Measurements from ENCODE around the gene ELL2. TPM values are rescaled to one million over a fixed set of nuclear protein-coding genes. Genes with fewer than 3 reads are reported as not detected.
"Not testable (repeated sequence)": the region's sequence is repeated elsewhere in the genome, so short reads cannot be mapped to it uniquely, and the experiment has no call there.

Gene ELL2
- total RNA-seq, 1 experiment from 2014 or later, result 0.54 TPM

DNA sequence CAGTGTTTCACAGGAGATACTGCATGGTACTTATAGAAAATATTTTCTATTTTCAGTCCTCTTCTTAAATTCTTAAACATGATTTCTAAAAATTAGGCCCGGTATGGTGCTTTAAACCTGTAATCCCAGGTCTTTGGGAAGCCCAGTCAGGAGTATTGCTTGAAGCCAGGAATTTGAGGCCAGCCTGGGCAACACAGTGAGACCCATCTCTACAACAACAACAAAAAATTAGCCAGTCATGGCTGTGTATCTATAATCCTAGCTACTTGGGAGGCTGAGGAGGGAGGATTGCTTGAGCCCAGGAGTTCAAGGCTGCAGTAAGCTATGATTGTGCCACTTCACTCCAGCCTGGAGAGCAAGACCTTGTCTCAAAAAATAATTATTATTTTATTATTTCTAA, 23.3 kb downstream of the ELL2 start:
- in situ Hi-C loops (cut with HindIII; ENCODE audit: low sequenced_read_pairs), result no loop called here

GRCh38 chr5:95937607-95938152, 24.0 kb downstream of the ELL2 start:
- in situ Hi-C loops (cut with HindIII; ENCODE audit: low sequenced_read_pairs), result no loop called here
- DNase-seq (ENCODE audit: low spot score), result no peak

More for the DNA sequence above, 23.3 kb downstream of the ELL2 start:
- DNase-seq (ENCODE audit: low spot score), result no peak

- DNase-seq (ENCODE audit: low spot score), result no peak
- in situ Hi-C loops (cut with HindIII; ENCODE audit: low sequenced_read_pairs), result no loop called here
These were observed 24.7 kb downstream of the ELL2 start for GRCh38 chr5:95936812-95937397.

DNA sequence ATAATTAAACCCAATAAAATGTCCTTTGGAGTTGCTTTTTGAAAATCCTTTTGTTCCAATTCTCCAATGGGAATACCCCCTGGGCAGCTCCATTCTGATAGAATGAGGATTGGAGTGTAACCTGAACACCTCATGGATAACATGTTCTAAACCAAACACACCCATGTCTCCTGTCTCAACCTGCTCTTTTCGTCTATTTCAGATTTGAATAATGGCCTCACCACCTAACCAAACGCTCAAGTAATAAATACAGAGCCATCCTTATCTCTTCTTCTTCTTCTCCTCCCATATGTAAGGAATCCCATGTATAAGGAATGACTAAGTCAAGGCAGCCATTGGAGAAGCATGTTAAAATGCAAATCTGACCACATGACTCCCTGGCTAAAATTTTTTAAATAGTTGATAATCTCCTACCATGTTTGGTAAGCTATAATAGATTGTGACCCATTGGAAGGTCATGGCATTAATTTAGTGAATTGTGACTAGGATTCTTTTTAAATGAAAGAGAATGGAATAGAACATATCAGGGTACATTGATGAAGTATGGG, 26.0 kb downstream of the ELL2 start:
- no peak for DNase-seq (ENCODE audit: low spot score)
- in situ Hi-C loops (cut with HindIII; ENCODE audit: low sequenced_read_pairs), result no loop called here

GRCh38 chr5:95934207-95934804, 27.3 kb downstream of the ELL2 start:
- in situ Hi-C loops (cut with HindIII; ENCODE audit: low sequenced_read_pairs), result no loop called here
- DNase-seq (ENCODE audit: low spot score), result no peak

- in situ Hi-C loops (cut with HindIII; ENCODE audit: low sequenced_read_pairs), result no loop called here
These were observed 28.7 kb downstream of the ELL2 start for GRCh38 chr5:95932941-95933340.

GRCh38 chr5:95931079-95931833, 30.4 kb downstream of the ELL2 start:
- in situ Hi-C loops (cut with HindIII; ENCODE audit: low sequenced_read_pairs), result no loop called here
- no peak for DNase-seq (ENCODE audit: low spot score)

More at GRCh38 chr5:95932941-95933340, 28.7 kb downstream of the ELL2 start:
- no peak for DNase-seq (ENCODE audit: low spot score)

DNA sequence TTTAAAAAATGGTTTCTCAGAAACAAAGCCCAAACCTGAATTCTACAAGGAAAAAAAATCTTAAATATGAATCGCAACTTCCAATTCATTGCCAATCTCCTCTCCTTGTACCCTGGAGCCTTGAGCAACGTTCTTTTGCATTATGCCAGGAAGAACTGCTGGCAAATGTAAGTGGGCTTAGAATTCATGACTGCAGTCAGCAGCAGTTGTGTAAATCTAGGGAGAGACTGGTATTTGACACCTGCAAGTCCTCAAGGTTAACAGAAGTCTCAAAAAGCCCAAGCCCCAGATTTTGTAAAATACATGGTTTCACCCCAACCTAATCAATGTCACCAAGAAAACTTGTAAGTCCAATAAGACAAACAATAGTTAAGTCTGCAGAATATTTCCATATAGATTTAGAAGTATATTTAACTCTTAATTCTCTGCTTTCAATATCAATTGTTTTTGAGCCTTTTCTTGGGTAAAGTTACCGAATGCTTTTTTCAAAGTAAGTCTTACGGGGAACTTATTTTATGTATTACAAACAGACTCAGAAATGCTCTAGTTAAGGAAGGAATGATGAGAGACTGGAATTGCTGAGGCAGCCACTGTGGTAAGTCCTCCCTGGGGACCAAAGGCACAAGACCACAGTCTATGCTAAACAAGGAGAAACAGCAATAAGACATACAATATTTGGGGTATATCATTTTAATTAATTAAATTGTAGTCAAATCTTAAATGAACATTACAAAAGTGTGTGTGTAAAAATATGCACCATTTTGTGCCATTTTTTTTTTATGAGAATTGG, 31.3 kb downstream of the ELL2 start:
- in situ Hi-C loops (cut with HindIII; ENCODE audit: low sequenced_read_pairs), result no loop called here
- DNase-seq (ENCODE audit: low spot score), result no peak

- in situ Hi-C loops (cut with HindIII; ENCODE audit: low sequenced_read_pairs), result no loop called here
These were observed 32.9 kb downstream of the ELL2 start for GRCh38 chr5:95928724-95929253.

GRCh38 chr5:95927927-95928723, 33.5 kb downstream of the ELL2 start:
- in situ Hi-C loops (cut with HindIII; ENCODE audit: low sequenced_read_pairs), result no loop called here
- DNase-seq (ENCODE audit: low spot score), result no peak

More at GRCh38 chr5:95928724-95929253, 32.9 kb downstream of the ELL2 start:
- DNase-seq (ENCODE audit: low spot score), result no peak

- in situ Hi-C loops (cut with HindIII; ENCODE audit: low sequenced_read_pairs), result not testable (repeated sequence)
These were observed 34.4 kb downstream of the ELL2 start for GRCh38 chr5:95927300-95927699.

GRCh38 chr5:95925939-95926338, 35.7 kb downstream of the ELL2 start:
- DNase-seq (ENCODE audit: low spot score), result no peak
- in situ Hi-C loops (cut with HindIII; ENCODE audit: low sequenced_read_pairs), result no loop called here

More at GRCh38 chr5:95927300-95927699, 34.4 kb downstream of the ELL2 start:
- not testable (repeated sequence) for DNase-seq (ENCODE audit: low spot score)

DNA sequence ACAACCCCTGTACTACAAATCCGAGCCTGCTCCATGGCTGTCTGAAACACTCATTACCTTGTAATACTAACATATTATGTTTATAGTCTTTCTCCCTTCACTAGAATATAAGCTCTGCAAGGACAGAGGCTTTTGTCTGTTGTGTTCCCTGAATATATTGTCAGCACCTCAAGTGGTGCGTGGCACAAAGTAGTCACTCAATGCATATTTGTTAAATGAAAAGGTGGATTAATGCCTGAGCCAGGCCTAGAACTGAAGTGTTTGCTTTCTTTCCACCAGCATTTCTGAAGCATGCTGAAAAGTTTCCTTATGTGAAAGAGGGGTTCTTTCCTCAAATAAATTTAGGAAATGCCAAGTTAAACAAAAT, 36.3 kb downstream of the ELL2 start:
- DNase-seq (ENCODE audit: low spot score), result no peak
- in situ Hi-C loops (cut with HindIII; ENCODE audit: low sequenced_read_pairs), result no loop called here

DNA sequence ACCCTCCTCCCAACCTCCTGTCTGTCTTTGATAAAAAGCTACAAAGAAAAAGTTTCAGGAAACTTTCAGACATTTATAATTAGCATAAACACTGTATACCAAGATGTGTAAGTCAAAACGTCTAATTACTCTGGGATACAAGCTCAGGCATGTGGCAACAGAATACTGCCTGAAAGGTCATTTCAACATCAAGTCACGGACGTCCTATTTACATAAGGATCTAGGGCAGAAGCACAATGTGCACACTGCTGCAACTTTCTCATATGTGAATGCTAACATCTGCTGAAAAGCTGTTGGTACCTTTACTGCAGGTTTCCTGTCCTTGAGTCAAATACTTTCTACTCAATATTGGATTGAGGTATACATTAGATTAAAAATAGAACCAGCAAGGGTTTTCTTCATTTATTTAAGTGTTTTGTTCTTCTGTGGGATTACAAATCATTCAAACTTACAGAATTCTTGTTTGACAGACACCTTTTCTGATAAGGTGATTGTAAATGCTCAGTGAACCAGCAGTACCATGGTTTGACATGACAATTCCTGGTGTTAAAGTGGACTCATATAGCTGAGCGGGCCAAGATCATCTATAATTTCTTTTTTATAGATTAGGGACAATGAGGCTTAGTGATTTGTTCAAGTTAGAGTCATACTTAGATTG, 36.8 kb downstream of the ELL2 start:
- in situ Hi-C loops (cut with HindIII; ENCODE audit: low sequenced_read_pairs), result no loop called here
- no peak for DNase-seq (ENCODE audit: low spot score)

GRCh38 chr5:95923918-95924544, 37.6 kb downstream of the ELL2 start:
- no peak for DNase-seq (ENCODE audit: low spot score)
- in situ Hi-C loops (cut with HindIII; ENCODE audit: low sequenced_read_pairs), result no loop called here

- in situ Hi-C loops (cut with HindIII; ENCODE audit: low sequenced_read_pairs), result no loop called here
- no peak for DNase-seq (ENCODE audit: low spot score)
These were observed 38.9 kb downstream of the ELL2 start for GRCh38 chr5:95922798-95923197.

DNA sequence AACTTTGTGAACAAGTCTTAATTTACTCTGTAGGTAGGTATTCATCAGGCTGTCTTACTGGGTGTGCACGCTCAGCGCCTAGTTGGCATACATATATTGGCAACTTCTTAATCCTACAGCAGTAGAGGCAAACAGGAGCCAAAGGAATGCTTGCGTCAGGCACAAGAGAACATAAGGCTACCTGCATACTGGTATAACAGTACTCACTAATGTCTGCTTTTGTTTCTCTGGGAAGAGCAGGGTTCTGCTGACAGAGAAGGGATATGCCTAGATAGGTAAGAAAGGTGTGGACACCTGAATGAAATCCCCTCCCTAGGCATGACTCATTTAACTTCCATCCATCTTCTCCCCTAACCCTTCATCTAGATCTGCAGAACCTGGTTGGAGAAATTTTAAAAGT, 40.1 kb downstream of the ELL2 start:
- DNase-seq (ENCODE audit: low spot score), result no peak

More for the DNA sequence above, 40.1 kb downstream of the ELL2 start:
- in situ Hi-C loops (cut with HindIII; ENCODE audit: low sequenced_read_pairs), result no loop called here
